Fibroblast of the aortic adventitia (primary cell): ENCODE results near the gene ZNF837. TPM values are rescaled to one million over a fixed set of nuclear protein-coding genes. Genes with fewer than 3 reads are reported as not detected.

Experiments
- DNase-seq: peaks from one replicate; pipeline ENCODE4 v3.0.0-alpha.2; 2010; ENCODE audit warnings: low read depth
- H3K4me3 ChIP-seq: 2 replicates; pipeline ENCODE4 v1.5.1; 2011; ENCODE audit warnings: low read depth, mild to moderate bottlenecking, control low read depth, low read length, moderate library complexity
- total RNA-seq: library from RNA; depleted of rRNA; stranded (reverse); fragments of >200 nt; gene quantifications from 2 replicates; pipeline ENCODE4 v1.2.3, GENCODE V29; 2012; ENCODE audit warnings: low replicate concordance
- TF ChIP-seq, protein P1 (sequence below): IDR thresholded peaks from 2 replicates; pipeline ENCODE4 v1.5.1; 2011; ENCODE audit warnings: mild to moderate bottlenecking, low read length, control low read depth, inconsistent platforms; ENCODE audit not compliant: insufficient read depth

ZNF837 gene
- total RNA-seq, result 2.6 and 3.4 TPM in 2 replicates

DNA sequence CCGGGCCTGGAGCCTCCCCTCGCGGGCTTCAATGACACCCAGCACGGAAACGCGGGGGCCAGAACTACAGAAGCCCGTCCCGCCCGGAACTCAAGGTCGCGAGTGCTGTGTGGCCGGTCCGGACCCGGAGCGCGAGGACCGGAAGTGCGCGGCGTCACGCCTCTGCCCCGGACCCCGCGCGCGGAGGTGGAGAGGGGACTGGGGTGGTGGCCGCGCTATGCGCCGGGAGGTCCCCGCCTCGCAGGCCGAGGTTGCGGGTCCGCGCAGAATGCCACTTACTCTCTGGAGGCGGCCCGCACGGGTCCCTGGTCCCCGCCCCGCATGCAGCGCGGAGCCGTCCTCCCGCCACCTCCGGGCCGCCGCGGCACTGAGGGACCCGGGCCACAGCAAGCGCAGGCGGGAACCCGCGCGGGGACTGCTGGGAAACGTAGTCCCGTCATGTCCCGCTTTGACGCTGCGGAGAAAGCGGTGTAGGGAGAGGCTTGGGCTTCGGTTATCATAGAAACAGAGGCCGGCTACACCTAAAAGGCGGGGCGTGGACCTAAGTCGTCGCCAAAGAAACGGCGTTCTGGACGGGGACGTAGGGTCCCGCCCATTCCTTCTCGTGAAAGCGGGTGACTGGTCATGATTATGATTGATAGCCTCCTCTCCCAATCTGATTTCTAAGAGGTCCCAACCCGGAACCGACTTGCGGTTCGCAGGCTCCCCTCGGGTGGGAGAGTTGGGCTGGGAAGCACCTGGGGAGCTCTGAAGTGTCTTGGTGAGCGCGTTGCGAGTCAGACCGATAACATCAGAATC lies at the start of gene ZNF837:
ZNF837 (minus strand) TSS at position 369 of the 798 bp plus-strand sequence. CDS start 11,698 bp downstream, outside the sequence.
- H3K4me3 ChIP-seq, result peak within 1 kb of the TSS; percentile 85
- TF ChIP-seq, protein P1, sequence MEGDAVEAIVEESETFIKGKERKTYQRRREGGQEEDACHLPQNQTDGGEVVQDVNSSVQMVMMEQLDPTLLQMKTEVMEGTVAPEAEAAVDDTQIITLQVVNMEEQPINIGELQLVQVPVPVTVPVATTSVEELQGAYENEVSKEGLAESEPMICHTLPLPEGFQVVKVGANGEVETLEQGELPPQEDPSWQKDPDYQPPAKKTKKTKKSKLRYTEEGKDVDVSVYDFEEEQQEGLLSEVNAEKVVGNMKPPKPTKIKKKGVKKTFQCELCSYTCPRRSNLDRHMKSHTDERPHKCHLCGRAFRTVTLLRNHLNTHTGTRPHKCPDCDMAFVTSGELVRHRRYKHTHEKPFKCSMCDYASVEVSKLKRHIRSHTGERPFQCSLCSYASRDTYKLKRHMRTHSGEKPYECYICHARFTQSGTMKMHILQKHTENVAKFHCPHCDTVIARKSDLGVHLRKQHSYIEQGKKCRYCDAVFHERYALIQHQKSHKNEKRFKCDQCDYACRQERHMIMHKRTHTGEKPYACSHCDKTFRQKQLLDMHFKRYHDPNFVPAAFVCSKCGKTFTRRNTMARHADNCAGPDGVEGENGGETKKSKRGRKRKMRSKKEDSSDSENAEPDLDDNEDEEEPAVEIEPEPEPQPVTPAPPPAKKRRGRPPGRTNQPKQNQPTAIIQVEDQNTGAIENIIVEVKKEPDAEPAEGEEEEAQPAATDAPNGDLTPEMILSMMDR, result no peak
- DNase-seq, result peak; percentile 100

DNA sequence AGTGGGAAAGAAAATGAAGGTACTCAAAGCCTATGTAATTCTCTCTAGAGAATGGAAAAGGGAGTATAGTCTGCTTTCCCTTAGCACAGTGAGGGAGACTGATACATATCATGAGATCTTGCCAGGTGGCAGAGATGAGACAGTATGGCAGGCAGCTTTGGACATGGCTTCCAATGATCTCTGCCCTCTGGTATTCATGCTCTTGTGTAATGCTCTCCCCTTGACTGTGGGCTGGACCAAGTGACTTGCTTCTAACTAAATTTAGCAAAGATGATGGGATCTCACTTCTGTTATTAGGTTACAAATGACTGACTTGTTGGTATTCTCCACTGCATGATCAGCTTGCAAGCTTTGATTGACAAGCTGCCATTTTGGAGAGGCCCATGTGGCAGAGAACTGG lies 48.9 kb upstream of the ZNF837 start:
- TF ChIP-seq, protein P1, result no peak
- DNase-seq, result no peak
- no peak overlapping the region for H3K4me3 ChIP-seq

DNA sequence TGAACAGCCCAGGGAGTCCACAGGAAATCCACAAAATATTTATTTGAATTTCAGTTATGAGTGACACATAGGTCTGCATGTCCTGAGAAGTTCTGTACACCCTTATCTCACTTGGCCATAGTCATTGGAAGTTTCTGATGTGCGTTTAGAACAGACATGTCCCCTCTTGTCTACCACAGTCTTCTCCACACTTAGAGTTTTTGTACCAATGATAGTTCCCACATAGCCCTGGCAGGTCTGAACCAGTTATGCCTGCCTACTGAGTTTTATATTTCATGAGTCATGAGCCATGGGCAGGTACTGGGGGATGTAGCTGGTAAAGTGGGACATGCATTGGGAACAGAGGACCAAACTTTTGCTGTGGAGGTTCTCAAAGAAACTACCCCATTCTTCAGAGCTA lies 47.8 kb upstream of the ZNF837 start:
- no peak for DNase-seq
- TF ChIP-seq, protein P1, result no peak
- H3K4me3 ChIP-seq, result no peak overlapping the region

DNA sequence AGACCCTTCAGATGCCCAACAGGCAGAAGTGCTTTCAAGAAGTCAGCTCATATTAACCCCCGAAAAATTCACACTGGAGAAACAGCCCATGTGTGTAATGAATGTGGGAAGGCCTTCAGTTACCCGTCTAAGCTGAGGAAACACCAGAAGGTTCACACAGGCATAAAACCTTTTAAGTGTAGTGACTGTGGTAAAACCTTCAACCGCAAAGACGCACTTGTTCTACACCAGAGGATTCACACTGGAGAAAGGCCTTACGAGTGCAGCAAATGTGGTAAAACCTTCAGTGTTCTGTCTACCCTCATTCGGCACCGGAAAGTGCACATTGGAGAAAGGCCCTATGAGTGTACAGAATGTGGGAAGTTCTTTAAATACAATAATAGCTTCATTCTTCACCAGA lies 36.2 kb upstream of the ZNF837 start:
- H3K4me3 ChIP-seq, result no peak overlapping the region
- DNase-seq, result no peak
- TF ChIP-seq, protein P1, result no peak

DNA sequence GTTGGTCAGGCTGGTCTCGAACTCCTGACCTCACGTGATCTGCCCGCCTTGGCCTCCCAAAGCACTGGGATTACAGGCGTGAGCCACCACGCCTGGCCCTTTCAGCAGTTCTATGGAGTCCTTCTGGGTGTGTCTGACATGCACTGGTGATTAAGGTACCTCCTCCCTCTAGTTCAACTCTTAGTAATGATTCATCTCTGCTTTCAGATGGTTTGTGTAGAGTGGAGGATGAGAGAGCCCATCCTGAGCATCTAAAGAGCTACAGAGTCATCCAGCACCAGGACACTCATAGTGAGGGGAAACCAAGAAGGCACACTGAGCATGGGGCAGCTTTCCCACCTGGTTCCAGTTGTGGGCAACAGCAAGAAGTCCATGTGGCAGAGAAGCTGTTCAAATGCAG lies 35.8 kb upstream of the ZNF837 start:
- DNase-seq, result no peak
- TF ChIP-seq, protein P1, result no peak
- H3K4me3 ChIP-seq, result no peak overlapping the region

DNA sequence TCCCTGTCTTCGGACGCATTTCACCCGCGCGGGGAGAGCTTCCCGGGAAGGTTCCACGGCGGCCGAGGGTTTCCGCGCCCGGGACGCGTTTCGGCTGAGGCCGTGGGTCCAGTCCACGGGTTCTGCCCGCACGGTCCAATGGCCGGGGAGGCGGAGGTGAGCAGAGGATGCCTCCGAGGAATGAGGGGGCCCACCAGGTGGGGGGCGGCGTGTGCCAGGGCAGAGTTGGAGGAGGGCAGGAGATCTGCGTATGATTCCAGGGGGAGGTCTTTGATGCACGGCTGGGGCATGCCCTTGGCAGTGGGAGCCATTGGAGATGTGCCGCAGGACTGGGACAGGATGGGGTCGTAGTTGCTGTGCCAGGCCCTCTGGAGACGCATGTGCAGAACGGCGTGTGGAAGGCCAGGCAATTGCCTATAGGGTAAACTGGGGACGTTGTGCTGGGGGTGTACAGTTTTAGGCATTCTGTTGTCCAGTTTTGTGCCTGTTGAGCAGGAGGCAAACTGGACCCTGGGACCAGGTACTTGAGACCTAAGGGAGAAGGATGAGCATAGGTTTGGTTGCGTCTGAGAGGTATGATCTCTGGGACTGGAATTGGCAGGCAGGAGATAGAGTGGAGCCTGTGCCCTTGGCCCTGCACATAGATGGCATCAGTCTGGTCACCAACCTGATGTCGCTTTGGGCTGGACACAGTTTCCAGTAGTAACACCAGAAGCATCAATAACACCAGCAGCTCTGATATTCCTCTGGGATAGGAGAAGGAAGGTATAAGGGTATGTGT lies 28.4 kb upstream of the ZNF837 start:
- DNase-seq, result peak; percentile 27
- TF ChIP-seq, protein P1, result no peak
- H3K4me3 ChIP-seq, result peak overlapping the region; percentile 95
